AG10803 (cell line): ENCODE measurements around the gene OR5AU1.

Experiments used
- DNase-seq: peaks from one replicate; pipeline ENCODE4 v3.0.0; 2010; ENCODE audit warnings: low read depth
- H3K4me3 ChIP-seq: 2 replicates; pipeline ENCODE4 v1.5.1; 2011; ENCODE audit warnings: mild to moderate bottlenecking, low read length, control low read depth
- TF ChIP-seq, protein P1 (sequence below): conservative IDR thresholded peaks from 2 replicates; pipeline ENCODE4 v1.5.1; 2011; ENCODE audit warnings: mild to moderate bottlenecking, low read length, control low read depth, inconsistent platforms

The OR5AU1 gene

DNA sequence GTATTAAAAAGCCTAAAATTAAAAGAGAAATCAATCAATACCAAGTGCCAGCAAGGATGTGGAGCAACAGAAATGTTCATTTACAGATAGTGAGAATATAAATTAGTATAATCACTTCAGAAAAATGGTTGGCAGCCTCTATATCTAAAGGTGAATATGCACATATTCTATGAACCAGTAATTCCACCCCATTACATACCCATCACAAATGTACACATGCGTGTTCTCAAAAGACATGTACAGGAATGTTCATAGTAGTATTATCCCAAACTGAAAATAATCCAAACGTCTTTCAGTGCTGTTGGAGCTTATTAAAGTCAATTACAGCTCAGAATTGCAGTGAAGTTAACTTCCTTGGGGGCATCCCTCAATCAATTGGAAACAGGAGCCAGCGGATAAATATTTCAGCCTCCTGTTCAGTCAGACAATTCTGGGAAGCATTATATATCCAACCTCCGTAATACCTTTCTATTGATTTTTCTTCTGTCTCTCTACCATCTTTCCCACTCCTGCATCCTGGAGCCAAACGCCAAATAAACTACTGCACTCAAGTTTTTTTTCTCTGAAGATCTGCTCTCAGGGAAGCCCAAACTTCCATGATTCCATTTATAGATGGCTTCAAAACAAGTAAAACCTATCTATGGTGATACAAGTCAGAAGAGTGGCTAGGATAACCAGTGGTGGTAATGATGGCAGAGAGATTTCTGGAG, 45.0 kb upstream of the OR5AU1 start:
- H3K4me3 ChIP-seq: no peak overlapping the region
- DNase-seq: no peak
- TF ChIP-seq, protein P1, sequence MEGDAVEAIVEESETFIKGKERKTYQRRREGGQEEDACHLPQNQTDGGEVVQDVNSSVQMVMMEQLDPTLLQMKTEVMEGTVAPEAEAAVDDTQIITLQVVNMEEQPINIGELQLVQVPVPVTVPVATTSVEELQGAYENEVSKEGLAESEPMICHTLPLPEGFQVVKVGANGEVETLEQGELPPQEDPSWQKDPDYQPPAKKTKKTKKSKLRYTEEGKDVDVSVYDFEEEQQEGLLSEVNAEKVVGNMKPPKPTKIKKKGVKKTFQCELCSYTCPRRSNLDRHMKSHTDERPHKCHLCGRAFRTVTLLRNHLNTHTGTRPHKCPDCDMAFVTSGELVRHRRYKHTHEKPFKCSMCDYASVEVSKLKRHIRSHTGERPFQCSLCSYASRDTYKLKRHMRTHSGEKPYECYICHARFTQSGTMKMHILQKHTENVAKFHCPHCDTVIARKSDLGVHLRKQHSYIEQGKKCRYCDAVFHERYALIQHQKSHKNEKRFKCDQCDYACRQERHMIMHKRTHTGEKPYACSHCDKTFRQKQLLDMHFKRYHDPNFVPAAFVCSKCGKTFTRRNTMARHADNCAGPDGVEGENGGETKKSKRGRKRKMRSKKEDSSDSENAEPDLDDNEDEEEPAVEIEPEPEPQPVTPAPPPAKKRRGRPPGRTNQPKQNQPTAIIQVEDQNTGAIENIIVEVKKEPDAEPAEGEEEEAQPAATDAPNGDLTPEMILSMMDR: no peak

DNA sequence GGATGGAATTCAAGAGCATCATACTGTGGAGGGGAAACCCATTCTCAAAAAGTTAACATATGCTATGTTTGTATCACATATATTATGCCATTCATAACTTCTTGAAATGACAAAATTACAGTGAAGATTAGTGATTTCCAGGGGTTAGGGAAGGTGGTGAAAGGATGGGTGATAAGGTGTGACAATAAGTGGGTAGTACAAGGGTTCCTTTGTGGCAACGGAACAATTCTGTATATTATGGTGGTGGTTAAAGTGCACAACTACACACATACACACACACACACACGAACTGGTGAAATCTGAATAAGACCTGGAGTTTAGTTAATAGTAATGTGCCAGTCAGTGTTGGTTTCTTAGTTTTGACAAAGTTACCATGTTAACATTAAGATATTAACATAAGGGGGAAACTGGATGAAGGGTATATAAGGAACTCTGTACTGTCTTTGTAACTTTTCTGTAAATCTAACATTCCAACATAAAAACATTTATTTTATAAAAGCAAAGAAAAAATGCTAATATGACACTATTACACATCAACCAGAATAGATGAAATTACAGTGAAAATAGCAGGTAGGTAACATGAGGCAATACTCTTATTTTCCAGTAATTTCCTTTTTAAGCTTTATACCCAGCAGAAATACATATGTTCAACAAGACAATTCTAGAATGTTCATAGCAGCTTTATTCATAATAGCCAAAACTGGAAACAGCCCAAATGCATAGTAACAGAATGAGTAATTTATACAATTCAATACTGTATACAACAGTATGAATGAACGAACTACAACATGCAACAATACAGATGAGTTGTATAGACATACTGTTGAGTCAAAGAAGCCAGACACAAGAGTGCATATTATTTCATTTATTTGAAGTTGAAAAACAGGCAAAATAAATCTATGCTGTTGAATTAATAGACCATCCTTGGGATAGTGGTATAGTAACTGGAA, 44.0 kb upstream of the OR5AU1 start:
- no peak overlapping the region for H3K4me3 ChIP-seq
- DNase-seq: no peak
- TF ChIP-seq, protein P1: no peak

DNA sequence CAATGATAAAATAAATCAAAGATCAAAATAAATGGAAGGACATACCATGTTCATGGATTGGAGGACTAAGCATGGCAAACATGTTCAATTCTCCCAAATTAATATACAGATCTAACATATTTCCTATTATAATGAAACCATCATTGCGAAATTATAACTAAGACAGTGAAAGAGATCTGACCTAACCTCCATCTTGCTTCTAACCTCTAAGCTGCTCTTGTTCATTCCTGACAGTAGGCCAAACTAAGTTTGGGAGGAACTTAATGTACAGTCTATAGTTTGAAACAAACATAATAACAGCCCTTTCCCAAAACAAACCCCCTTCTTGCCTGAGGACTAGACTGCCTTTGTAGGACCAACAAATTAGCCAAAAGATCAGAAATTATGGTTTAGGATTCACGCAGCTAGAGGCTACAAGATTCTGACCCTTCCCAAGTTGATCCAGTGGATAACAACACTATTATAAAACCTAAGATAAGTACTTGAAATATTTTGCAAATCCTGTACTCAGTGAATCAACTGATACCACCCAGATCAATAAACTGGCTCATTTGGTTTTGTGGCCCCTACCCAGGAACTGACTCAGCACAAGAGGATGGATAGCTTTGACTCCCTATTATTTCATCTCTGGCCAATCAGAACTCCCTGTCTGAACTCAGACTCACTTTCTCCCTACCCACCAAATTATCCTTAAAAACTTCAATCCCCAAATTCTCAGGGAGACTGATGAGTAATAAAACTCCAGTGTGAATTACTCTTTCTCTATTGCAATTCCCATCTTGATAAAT, 41.7 kb upstream of the OR5AU1 start:
- H3K4me3 ChIP-seq: no peak overlapping the region
- TF ChIP-seq, protein P1: no peak
- DNase-seq: no peak

DNA sequence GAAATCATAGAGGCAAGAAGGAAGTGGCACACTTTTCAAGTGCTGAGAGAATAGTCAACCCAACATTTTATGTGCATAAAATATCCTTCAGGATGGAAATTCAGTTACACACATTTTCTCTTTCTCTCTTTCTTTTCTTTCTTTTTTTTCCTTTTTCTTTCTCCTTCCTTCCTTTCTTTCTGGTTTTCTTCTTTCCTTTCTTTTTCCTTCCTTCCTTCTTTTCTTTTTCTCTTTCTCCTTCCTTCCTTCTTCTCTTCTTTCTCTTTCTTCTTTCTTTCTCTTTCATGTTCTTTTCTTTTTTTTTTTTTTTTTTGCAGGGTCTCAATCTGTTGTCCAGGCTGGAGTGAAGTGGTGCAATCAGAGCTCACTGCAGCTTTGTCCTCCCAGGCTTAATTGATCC, 38.7 kb upstream of the OR5AU1 start:
- no peak for DNase-seq
- TF ChIP-seq, protein P1: no peak

DNA sequence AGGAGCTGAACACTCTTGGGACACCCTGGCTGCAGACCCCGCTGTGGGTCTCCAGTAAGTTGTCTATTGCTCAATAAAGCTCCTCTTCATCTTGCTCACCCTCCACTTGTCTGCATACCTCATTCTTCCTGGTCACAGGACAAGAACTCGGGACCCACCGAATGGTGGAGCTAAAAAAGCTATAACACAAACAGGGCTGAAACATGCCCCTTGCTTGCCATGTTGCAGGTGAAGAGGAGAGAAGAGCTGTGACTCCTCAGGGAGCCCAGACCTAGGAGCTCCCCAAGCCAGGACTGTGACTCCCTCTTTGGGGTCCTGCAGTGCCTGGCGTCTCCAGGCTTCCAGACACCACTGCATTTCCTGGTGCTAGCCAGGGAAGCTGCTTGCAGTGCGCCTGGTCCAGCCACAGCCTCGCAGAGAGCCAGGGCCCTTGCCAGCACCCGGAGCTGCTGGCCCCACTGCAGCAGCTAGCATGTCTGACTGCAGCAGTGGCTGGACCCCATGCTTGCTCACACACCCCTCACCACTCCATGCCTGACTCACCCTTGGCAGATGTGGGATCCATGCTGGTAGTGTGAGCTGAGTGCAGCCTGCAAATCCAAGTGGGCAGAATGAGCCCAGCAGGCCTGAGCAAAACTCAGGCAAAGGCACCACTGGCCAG, 37.1 kb upstream of the OR5AU1 start:
- no peak overlapping the region for H3K4me3 ChIP-seq
- no peak for DNase-seq
- TF ChIP-seq, protein P1: no peak

More for the DNA sequence above, 38.7 kb upstream of the OR5AU1 start:
- H3K4me3 ChIP-seq: no peak overlapping the region

DNA sequence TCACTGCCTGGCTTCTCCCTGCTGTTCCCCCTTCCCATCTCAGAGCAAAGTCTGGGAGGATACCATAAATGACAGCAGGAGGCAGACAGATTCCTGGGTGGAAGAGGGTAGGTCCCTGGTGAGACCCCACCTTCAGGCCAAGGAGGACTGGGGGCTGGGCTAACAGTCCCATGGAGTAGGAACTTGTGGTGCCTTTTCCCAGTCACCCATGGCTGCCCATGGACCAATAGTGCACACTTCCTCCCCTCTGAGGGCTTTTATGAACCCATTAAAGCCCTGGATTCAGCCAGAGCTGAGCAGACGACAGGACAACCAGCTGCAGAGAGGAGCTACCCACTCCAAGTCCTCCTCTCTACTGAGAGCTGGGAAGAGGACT, 36.6 kb upstream of the OR5AU1 start:
- DNase-seq: no peak
- peak overlapping the region; percentile 43 for H3K4me3 ChIP-seq
- TF ChIP-seq, protein P1: no peak
